Ishikawa (cell line): ENCODE data around the gene SULT1A1.

Experiments
- CEBPB ChIP-seq: IDR thresholded peaks from 2 replicates; pipeline ENCODE4 v1.6.1; 2012
- CREB1 ChIP-seq: IDR thresholded peaks from 2 replicates; pipeline ENCODE4 v1.6.1; 2012; ENCODE audit warnings: low read depth
- EGR1 ChIP-seq: IDR thresholded peaks from 2 replicates; pipeline ENCODE4 v1.6.1; 2012
- EP300 ChIP-seq: IDR thresholded peaks from 2 replicates; pipeline ENCODE4 v1.6.1; 2012; ENCODE audit warnings: borderline replicate concordance
- FOXM1 ChIP-seq: IDR thresholded peaks from 2 replicates; pipeline ENCODE4 v1.6.1; 2012; ENCODE audit warnings: low read depth, borderline replicate concordance
- NFIC ChIP-seq: IDR thresholded peaks from 2 replicates; pipeline ENCODE4 v1.6.1; 2012
- RAD21 ChIP-seq: IDR thresholded peaks from 2 replicates; pipeline ENCODE4 v1.6.1; 2012; ENCODE audit warnings: low read depth
- TAF1 ChIP-seq: IDR thresholded peaks from 2 replicates; pipeline ENCODE4 v1.6.1; 2012; ENCODE audit warnings: low read depth, mild to moderate bottlenecking
- TCF12 ChIP-seq: IDR thresholded peaks from 2 replicates; pipeline ENCODE4 v1.6.1; 2012; ENCODE audit warnings: low read depth
- YY1 ChIP-seq: IDR thresholded peaks from 2 replicates; pipeline ENCODE4 v1.6.1; 2012; ENCODE audit warnings: low read depth
- TF ChIP-seq, protein P1 (sequence below): IDR thresholded peaks from 2 replicates; pipeline ENCODE4 v1.6.1; 2012
- TF ChIP-seq, protein P2 (sequence below): IDR thresholded peaks from 2 replicates; pipeline ENCODE4 v1.6.1; 2012

DNA sequence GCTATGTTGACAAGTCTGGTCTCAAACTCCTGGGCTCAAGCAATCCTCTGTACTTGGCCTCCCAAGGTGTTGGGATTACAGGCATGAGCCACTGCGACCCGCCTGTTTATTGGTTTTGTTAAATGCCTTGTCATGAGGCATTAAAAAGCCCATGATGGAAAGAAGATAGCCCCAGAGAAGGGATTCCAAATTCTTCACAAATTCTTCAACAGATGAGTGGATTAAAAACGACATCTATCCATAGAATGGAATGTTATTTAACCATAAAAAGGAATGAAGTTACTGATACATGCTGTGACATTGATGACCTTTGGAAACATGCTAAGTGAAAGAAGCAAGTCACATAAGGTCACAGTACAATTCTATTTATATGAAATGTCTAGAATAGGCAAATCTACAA is 51.4 kb downstream of the SULT1A1 start:
- TF ChIP-seq RAD21 (no peak), YY1 (no peak), TAF1 (no peak), FOXM1 (no peak), NFIC (no peak), CEBPB (no peak), EP300 (no peak), CREB1 (no peak), TCF12 (no peak), EGR1 (no peak)
- TF ChIP-seq, protein P1, sequence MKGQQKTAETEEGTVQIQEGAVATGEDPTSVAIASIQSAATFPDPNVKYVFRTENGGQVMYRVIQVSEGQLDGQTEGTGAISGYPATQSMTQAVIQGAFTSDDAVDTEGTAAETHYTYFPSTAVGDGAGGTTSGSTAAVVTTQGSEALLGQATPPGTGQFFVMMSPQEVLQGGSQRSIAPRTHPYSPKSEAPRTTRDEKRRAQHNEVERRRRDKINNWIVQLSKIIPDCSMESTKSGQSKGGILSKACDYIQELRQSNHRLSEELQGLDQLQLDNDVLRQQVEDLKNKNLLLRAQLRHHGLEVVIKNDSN, result no peak
- TF ChIP-seq, protein P2, sequence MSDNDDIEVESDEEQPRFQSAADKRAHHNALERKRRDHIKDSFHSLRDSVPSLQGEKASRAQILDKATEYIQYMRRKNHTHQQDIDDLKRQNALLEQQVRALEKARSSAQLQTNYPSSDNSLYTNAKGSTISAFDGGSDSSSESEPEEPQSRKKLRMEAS, result no peak
